ENCODE results near the gene RBM45.
"Not testable (repeated sequence)": the region's sequence is repeated elsewhere in the genome, so short reads cannot be mapped to it uniquely, and the experiment has no call there.

Gene RBM45

GRCh38 chr2:178112202-178113152, at the start of gene RBM45:
Gene RBM45, plus strand, starts transcription at chr2:178112437. Its CDS starts 110 bp downstream, at chr2:178112547.
- peak; percentile 80 for DNase-seq (ENCODE audit: low read depth)

GRCh38 chr2:178066324-178066723, 45.9 kb upstream of the RBM45 start:
- DNase-seq (ENCODE audit: low read depth) = no peak

DNA sequence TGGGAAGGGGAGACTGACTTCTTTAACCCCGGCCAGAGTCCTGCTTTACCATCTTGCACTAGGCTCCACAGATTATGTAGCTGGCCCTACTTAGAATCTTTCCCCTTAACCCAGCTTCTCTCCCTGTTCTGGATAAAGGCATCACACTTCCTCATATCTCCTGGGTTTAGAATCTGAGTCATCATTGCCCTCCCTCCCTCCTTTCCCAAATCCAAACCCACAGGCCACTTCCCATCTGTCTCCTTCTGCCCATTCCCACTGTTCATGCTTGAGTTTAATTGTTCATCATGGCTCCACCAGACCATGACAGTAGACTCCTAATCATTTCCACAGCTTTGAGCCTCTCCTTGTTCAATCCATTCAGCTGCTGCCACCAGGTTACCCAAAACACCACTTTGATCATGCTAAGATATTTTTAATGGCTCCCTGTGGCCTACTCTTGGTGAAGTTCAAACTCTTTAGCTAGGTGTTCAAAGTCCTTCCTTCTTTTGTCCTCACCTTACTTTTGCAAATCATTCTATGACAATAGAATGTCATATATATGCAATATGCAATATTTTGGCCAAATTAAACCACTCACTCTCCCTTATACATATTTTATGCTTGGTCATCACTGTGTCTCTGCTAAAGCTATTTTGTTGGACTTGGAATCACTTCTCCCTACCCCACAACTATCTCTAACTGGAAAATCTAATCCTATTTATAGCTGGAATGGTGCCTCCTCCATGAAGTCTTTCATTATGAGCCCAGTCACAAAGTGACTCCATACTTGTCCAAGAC, 45.2 kb upstream of the RBM45 start:
- no peak for DNase-seq (ENCODE audit: low read depth)

DNA sequence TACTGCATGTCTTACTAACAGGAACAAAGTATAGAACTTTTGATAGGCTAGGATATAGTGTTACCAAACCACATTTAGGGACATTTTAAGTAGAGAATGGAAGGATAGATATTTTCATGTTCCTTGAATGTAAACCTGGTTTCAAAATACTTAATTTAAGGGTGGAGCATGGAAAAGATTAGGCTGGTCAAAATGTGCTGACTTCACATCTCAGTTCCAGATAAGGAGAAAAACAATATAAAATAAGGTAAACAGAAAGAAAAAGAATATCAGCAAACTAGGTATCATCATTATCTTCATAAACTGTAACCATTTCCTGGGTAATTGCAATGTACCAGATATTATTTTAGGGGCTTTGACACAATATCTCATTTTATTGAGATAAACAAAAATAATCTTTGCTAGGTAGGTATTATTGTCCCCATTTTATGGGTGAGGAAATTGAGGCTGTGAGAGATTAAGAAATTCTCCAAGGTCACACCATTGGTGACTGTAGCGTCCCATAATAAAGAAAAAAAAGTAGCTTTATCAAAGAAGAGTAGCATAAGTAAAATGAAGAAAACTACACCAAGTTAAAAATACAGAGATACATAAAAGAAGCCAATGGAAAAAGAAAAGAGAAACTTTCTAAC, 43.3 kb upstream of the RBM45 start:
- no peak for DNase-seq (ENCODE audit: low read depth)

GRCh38 chr2:178069551-178069950, 42.7 kb upstream of the RBM45 start:
- no peak for DNase-seq (ENCODE audit: low read depth)

- no peak for DNase-seq (ENCODE audit: low read depth)
These were observed 41.4 kb upstream of the RBM45 start for GRCh38 chr2:178070824-178071223.

DNA sequence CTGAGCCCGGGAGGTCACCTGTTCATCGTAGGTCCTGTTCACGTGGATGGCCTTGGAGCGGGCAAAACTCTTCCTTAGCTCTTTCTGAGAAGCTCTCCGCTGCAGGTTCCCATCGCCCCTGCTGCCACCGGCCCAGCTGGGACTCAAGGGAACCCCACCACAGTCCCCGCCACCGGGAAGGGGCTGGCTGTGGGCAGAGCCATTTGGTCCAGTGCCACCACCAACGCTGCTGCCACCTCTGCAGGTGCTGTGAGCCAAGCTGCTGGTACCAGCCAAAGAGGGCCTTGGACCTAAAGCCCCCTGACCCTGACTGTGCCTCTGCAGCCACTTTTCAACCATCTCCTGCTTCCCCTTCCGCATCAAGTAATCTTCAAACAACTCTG, 40.2 kb upstream of the RBM45 start:
- DNase-seq (ENCODE audit: low read depth) = no peak

GRCh38 chr2:178072383-178073301, 39.6 kb upstream of the RBM45 start, which contains the start of gene PDE11A:
Gene PDE11A, minus strand, starts transcription at chr2:178072777. Its CDS starts 340 bp downstream, at chr2:178072437.
- no peak for DNase-seq (ENCODE audit: low read depth)

- DNase-seq (ENCODE audit: low read depth) = no peak
These were observed 37.9 kb upstream of the RBM45 start for GRCh38 chr2:178074123-178075005.

- DNase-seq (ENCODE audit: low read depth) = no peak
These were observed 37.3 kb upstream of the RBM45 start for GRCh38 chr2:178075006-178075326.

- no peak for DNase-seq (ENCODE audit: low read depth)
These were observed 36.1 kb upstream of the RBM45 start for GRCh38 chr2:178076130-178076529.

DNA sequence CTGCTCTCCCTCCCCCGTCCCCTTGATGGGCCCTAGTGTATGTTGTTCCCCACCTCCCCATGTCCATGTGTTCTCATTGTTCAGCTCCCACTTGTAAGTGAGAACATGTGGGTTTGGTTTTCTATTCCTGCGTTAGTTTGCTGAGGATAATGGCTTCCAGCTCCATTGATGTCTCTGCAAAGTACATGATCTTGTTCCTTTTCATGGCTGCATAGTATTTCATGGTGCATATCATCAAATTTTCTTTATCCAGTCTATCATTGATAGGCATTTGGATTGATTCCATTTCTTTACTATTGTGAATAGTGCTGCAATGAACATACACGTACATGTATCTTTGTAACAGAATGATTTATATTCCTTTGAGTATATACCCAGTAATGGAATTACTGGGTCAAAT, 33.0 kb upstream of the RBM45 start:
- not testable (repeated sequence) for DNase-seq (ENCODE audit: low read depth)

DNA sequence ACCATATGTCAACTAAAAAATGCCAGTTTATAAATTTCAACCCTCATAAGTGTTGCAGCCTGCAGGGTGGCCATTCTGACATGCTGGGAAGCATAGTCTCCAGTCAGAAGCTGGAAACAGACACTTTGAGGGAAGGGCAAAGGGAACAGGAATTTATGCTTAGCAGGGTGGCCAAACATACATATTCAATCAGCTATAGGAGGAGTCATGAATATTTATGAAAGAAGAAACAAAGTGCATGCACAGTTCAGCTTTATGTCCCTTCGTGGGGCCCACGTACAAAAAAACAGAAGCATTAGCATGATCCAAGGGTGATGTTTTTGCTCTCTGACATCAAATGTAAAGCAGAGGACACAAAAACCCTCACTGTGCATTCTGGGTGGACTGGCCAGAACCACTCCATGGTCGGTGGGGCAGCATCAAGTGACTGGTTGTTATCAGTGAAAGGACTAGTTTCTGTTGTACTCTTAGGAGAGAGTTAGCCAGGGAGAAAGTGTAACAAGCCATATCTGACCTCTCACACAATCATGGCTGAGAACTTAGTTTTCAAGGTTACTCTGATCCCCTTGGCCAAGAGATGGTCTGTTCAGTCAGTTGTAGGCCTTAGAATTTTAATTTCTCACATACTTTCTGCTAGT, 29.7 kb upstream of the RBM45 start:
- no peak for DNase-seq (ENCODE audit: low read depth)

GRCh38 chr2:178084273-178084672, 28.0 kb upstream of the RBM45 start:
- DNase-seq (ENCODE audit: low read depth) = no peak

DNA sequence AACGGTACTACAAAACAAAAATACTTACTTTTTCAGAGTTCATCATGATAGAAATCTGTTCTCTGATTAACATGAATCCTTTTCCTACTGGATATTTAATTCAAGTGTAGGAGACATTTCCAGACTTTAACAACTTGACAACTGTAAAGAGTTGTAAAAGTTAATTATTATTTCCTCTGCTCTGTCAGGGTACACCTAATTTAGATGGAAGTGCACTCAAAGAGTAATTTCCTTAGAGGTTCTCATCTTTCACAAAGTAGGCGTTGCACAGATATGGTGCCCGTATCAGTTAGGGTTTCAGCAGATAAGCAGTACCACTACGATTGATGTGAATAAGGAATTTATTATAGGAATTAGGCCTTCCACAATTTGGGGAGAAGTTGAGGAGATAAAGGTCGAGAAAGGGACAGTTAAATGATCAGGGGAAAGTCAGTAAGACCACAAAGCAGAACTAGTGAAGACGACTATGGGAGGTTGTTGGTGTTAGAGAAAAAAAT, 23.4 kb upstream of the RBM45 start:
- no peak for DNase-seq (ENCODE audit: low read depth)

DNA sequence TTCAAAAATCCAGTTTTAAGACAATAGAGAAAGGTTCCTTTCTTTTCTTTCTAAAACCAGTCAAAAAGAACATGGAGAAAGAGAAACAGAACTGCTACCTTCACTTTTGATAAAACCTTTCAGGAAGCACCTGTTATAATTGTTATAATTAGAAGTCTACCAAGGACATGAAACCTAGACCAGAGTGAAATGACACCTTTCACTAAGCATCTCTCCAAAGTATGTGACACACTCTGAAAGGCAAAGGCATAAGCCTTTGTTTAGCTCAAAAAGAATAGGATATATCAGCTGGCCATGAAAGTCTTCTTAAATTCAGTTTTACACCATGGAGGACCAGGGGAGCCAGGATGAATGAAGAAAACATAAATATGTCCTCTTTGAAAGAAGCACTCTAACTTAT, 18.8 kb upstream of the RBM45 start:
- DNase-seq (ENCODE audit: low read depth) = no peak

GRCh38 chr2:178101321-178102079, 10.7 kb upstream of the RBM45 start:
- DNase-seq (ENCODE audit: low read depth) = no peak

GRCh38 chr2:178105566-178105965, 6.7 kb upstream of the RBM45 start:
- no peak for DNase-seq (ENCODE audit: low read depth)

GRCh38 chr2:178106053-178106452, 6.2 kb upstream of the RBM45 start:
- no peak for DNase-seq (ENCODE audit: low read depth)

Data from activated T-helper 9 cell treated with anti-CD3 and anti-CD28 coated beads, Interleukin-2, amount 50 U/mL, for 16 hours (primary cell).